GM21447 (cell line): Measurements from ENCODE around the gene NUBPL.
A peak's percentile ranks its signal among the peaks of the same experiment; 100 is the strongest.

Source experiments
- ATAC-seq: cut with Tn5 transposase; IDR thresholded peaks from one replicate; pipeline ENCODE4 v1.9.1; 2021; ENCODE audit not compliant: unreplicated experiment

The NUBPL gene, protein sequence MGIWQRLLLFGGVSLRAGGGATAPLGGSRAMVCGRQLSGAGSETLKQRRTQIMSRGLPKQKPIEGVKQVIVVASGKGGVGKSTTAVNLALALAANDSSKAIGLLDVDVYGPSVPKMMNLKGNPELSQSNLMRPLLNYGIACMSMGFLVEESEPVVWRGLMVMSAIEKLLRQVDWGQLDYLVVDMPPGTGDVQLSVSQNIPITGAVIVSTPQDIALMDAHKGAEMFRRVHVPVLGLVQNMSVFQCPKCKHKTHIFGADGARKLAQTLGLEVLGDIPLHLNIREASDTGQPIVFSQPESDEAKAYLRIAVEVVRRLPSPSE

GRCh38 chr14:31561155-31561846 lies at the start of gene NUBPL:
NUBPL (plus strand) TSS chr14:31561404; CDS start chr14:31561440, 36 bp downstream.
- ATAC-seq: peak; percentile 95

DNA sequence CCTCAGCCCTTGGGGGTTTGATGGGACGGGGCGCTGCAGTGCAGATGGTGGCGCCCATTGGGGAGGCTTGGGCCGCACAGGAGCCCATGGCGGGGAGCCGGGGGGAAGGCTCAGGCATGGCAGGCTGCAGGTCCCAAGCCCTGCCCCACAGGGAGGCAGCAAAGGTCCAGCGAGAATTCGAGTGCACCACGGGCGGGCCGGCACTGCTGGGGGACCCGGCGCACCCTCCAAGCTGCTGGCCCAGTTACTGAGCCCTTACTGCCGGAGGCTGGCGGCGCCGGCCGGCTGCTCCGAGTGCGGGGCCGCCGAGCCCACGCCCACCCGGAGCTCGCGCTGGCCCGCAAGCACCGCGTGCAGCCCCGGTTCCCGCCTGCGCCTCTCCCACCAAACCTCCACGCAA lies 34.1 kb upstream of the NUBPL start:
- no peak for ATAC-seq

DNA sequence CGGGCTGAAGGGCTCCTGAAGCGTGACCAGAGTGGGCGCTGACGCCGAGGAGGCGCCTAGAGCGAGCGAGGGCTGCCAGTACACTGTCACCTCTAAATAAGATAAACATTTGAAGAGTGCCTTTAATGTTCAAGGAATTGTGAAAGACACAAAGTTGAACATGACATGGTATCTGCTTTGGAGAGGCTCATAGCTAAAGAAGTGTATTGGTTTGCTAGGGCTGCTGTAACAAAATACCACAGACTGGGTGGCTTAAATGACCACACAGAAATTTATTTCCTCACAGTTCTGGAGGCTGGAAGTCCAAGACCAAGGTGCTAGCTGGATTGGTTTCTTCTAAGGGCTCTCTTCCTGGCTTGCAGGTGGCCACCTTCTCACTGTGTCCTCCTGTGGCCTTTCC lies 33.7 kb upstream of the NUBPL start:
- ATAC-seq: no peak

DNA sequence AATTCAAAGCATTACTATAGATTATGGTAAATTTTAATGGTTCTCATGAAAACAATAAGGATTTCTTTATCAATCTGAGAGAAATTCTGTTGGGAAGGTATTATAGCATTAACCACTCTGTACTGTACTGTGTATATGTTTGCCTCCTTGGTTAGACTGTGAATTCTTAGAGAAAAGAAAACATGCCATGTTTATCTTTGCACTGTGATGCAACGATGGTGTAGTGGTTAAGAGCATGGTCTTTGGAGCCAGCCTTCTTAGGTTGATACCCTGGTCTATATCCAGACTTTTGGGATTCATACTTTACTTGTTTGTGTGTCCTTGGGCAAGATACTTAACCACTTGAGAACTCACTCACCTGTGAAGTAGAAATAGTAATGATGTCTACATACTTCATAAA lies 32.2 kb upstream of the NUBPL start:
- ATAC-seq: no peak

DNA sequence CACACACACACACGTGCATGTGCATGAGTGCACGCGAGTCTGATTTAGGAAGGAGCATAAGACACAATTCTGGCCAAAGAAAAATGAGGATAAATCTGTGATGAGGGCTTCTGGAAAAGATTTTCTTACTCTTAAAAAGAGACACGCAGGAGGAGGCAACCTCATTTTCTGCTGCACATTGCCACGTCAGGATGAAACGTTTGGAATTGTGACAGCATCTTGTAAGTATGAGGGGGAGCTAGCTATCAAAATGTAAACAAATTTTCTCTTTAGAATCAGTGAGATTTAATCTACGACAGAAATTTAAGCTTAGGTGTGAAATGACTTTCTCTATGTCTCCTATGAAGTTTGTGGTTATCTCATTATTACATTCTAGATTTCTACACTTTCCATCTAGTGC lies 31.1 kb upstream of the NUBPL start:
- no peak for ATAC-seq

DNA sequence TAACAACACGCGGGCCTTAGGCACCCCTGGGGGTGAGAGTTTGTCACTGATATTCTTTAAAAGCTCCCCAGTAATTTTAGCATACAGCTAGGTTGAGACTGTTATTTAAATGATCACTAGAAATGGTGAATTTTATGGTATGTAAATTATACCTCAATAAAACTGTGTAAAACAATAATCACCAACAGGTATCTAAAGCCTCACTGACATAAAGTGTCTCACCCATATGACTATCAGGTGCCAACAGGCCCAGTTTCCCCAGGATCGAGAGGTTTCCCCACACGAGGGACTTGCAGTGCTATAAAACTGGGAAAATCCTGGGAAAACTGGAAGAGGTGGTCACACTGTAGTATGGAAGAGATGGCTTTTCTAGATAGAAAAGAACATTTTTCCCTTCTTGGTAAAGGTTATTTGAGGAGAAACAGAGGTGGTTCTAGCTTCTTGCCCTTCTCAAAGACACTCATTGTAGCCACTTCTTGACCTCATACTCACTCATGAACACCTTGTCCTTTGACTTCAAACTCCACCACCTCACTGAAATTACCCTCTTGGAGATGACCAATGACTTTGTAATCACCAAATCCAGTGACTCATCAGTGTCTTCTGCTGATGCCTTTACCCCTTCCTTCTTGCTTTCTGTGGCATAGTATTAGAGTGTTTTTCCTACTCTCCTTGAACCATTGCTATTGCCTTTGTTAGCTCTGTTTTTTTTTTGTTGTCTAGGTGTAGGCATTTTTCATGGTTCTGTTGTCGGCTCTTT lies 24.8 kb upstream of the NUBPL start:
- no peak for ATAC-seq

- no peak for ATAC-seq
Measured at GRCh38 chr14:31541702-31542101, 19.5 kb upstream of the NUBPL start.

GRCh38 chr14:31543969-31544799 lies 17.0 kb upstream of the NUBPL start:
- no peak for ATAC-seq

GRCh38 chr14:31544816-31545215 lies 16.4 kb upstream of the NUBPL start:
- ATAC-seq: no peak

- ATAC-seq: no peak
Measured at GRCh38 chr14:31545328-31545727, 15.9 kb upstream of the NUBPL start.

DNA sequence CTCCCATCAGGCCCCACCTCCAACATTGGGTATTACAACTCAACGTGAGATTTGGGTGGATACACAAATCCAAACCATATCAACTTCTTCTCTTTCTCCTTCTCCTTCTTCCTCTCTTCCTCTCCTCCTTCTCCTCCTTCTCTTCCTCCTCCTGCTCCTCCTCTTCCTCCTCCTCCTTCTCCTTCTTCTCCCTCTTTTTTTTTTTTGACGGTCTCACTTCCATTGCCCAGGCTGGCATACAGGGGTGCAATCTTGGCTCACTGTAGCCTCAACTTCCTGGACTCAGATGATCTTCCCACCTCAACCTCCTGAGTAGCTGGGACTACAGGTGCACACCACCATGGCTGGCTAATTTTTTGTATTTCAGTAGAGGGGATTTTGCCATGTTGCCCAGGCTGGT lies 11.4 kb upstream of the NUBPL start:
- ATAC-seq: no peak

- no peak for ATAC-seq
Measured at GRCh38 chr14:31550589-31550988, 10.6 kb upstream of the NUBPL start.

DNA sequence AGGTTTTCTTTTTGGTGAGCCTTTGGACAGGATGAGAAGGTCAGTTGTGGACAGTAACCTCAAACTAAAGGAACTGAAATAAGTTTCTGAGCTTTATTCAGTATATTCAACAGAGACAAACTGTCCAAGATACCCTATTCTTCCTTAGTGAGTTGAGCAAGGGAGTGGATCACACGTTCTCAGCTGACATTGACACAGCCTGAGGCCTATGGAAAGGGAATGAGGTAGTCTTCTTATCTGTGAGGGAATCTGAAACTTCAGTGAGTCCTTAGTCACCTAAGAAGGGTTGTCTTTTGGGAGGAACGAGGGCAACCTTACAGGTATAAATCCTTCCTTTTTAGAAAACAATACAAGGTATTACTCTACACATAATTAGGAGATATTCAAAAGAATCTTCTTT lies 5.0 kb upstream of the NUBPL start:
- ATAC-seq: no peak

- no peak for ATAC-seq
Measured at GRCh38 chr14:31559939-31560338, 1.3 kb upstream of the NUBPL start.

GRCh38 chr14:31560759-31561154 lies 447 bp upstream of the NUBPL start:
- ATAC-seq: no peak

DNA sequence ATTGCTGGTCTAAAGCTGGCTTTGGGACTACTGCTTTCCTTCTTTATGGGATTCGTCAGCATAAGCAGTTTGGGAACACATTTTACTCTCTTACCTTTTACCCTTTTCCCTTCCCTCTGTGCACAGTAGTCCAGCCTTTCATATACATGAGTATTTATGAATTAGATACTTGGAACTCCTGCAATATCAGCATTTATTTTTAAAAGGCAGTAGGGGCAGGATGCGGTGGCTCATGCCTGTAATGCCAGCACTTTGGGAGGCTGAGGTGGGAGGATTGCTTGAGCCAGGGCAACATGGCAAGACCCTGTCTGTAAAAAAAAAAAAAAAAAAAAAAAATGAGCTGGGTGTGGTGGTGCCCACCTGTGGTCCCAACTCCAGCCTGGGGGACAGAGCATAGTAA lies 3.0 kb downstream of the NUBPL start:
- no peak for ATAC-seq

DNA sequence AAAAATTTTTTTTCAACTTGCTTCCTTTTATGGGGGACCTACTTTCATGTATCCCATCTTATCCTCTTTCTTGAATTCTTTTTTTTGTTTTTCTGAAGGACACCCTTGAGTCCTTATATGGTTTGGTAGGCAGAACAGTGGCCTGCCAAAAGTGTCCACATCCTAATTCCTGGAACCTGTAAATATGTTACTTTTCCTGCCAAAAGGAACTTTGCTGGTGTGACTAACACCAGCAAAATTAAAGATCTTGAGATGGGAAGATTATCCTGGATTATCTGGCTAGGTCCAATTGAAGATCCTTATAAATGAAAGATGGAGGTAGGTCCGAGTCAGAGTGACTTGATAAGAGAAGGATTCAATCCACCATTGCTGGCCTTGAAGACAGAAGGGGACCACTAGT lies 5.3 kb downstream of the NUBPL start:
- no peak for ATAC-seq

DNA sequence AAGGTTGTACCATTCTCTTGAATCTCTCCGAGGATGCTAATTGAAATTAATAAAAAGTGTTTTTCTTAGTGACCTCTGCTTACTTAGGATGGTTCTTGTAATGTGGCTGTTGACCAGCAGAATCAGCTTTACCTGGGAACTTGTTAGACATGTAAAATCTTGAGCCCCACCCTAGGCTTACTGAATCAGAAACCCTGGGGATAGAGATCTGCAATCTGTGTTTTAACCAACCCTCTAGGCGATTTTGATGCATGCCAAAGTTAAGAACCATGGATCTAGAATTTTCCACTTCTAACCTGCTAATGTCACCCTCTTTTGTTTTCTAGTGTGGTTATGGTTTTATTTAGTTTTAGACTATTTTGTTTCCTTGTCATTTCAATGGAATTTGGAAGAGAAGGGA lies 6.5 kb downstream of the NUBPL start:
- ATAC-seq: no peak

DNA sequence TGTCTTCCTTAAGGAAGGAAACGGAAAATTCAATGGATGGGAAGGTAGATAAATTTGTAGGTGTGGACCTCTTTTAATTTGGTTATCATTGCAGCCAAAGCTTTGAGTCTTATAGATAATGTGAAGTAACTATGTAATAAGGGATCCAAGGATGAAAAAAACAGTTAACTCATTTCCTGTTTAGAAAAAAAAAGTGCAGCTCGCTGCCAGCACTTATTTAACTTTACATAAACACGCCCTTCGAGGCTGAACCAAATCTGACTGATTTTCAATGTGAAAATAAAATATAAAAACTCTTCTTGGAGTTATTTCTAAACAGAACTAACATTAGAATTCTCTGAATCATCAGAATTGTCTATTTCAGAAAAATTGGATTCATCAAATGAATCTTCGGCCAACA lies 7.0 kb downstream of the NUBPL start:
- no peak for ATAC-seq

DNA sequence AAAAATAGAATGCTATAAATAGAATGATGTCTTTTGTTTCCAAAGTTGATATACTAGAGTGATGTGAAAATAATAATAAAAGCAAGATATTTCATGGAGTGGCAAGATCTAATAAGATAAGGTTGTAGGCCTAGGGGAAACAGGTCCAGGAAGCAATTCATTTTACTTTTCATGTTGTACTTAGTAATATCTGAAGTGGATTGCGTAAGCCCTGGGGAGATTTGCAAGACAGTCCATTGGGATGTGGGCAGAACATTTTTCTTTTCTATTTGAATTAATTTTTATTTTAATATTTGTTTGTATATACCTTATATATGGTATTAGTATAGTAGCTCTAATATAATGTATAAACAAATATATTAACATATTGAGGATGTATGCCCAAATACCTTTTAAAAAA lies 7.5 kb downstream of the NUBPL start:
- no peak for ATAC-seq

GRCh38 chr14:31572955-31573354 lies 11.8 kb downstream of the NUBPL start:
- ATAC-seq: no peak
